ENCODE data around the gene NFX1. TPM values are rescaled to one million over a fixed set of nuclear protein-coding genes. Genes with fewer than 3 reads are reported as not detected.

NFX1 gene
- total RNA-seq, 4 donors from 2014 or later, result 32.1 to 49.4 (median 36.9) TPM

GRCh38 chr9:33272061-33272460 is 18.3 kb upstream of the NFX1 start:
- H3K9me3 ChIP-seq, result no peaks in the 10 kb centered on the region
- DNase-seq (ENCODE audit: extremely low spot score), result no peak
- no peaks in the 10 kb centered on the region for H3K27me3 ChIP-seq
- H3K27ac ChIP-seq (replicated peaks in 1 of 4), result no peak overlapping the region
- peaks cover 0 to 4% (median 0%) of the 10 kb centered on the region in 4 donors for H3K4me1 ChIP-seq
- intact Hi-C loops (cut with DNase I), result no loop called here
- H3K4me3 ChIP-seq, result no peak overlapping the region
- peaks cover 43 to 100% (median 92%) of the 10 kb centered on the region in 4 donors for H3K36me3 ChIP-seq
- WGBS, result 94% methylated on average over 1 of the region's 1 CpG
- TF ChIP-seq CTCF (IDR thresholded peaks at IDR 0.05) (no peak), EP300 (IDR thresholded peaks at IDR 0.05) (no peak), POLR2A (IDR thresholded peaks at IDR 0.05; ENCODE audit: low read depth) (no peak)

GRCh38 chr9:33273266-33273971 is 16.9 kb upstream of the NFX1 start:
- H3K36me3 ChIP-seq, result peaks cover 56 to 100% (median 93%) of the 10 kb centered on the region in 4 donors
- no peak for DNase-seq (ENCODE audit: extremely low spot score)
- intact Hi-C loops (cut with DNase I), result no loop called here
- no peaks in the 10 kb centered on the region for H3K4me1 ChIP-seq
- H3K9me3 ChIP-seq, result no peaks in the 10 kb centered on the region
- no peak overlapping the region for H3K4me3 ChIP-seq
- H3K27me3 ChIP-seq, result no peaks in the 10 kb centered on the region
- no peak overlapping the region for H3K27ac ChIP-seq (replicated peaks in 1 of 4)
- no peak for TF ChIP-seq EP300 (IDR thresholded peaks at IDR 0.05)
- 84% methylated on average over 3 of the region's 3 CpGs for WGBS

GRCh38 chr9:33273972-33274328 is 16.4 kb upstream of the NFX1 start:
- H3K4me3 ChIP-seq, result no peak overlapping the region
- H3K9me3 ChIP-seq, result no peaks in the 10 kb centered on the region
- no peak for DNase-seq (ENCODE audit: extremely low spot score)
- no peaks in the 10 kb centered on the region for H3K27me3 ChIP-seq
- H3K36me3 ChIP-seq, result peaks cover 62 to 100% (median 93%) of the 10 kb centered on the region in 4 donors
- no peaks in the 10 kb centered on the region for H3K4me1 ChIP-seq
- WGBS, result 100% methylated on average over 2 of the region's 2 CpGs
- intact Hi-C loops (cut with DNase I), result no loop called here
- no peak for TF ChIP-seq POLR2A (IDR thresholded peaks at IDR 0.05; ENCODE audit: low read depth)
- TF ChIP-seq EP300 (IDR thresholded peaks at IDR 0.05), result no peak
- TF ChIP-seq POLR2AphosphoS5 (IDR thresholded peaks at IDR 0.05), result no peak
- TF ChIP-seq CTCF (IDR thresholded peaks at IDR 0.05), result no peak
- no peak overlapping the region for H3K27ac ChIP-seq (replicated peaks in 1 of 4)

- Histone ChIP-seq H3K4me1 (no peaks in the 10 kb centered on the region), H3K9me3 (no peaks in the 10 kb centered on the region), H3K36me3 (peaks cover 77 to 100% (median 93%) of the 10 kb centered on the region in 4 donors), H3K27ac (replicated peaks in 1 of 4) (no peak overlapping the region), H3K27me3 (no peaks in the 10 kb centered on the region), H3K4me3 (no peak overlapping the region)
- intact Hi-C loops (cut with DNase I), result no loop called here
- no peak for DNase-seq (ENCODE audit: extremely low spot score)
- no peak for TF ChIP-seq POLR2AphosphoS5 (IDR thresholded peaks at IDR 0.05)
- 95% methylated on average over 4 of the region's 4 CpGs for WGBS
These were observed 12.8 kb upstream of the NFX1 start for GRCh38 chr9:33277484-33277883.

GRCh38 chr9:33285502-33285901 is 4.8 kb upstream of the NFX1 start:
- Histone ChIP-seq H3K36me3 (peaks cover 18 to 49% (median 37%) of the 10 kb centered on the region in 4 donors), H3K27ac (replicated peaks in 1 of 4) (no peak overlapping the region), H3K4me3 (no peak overlapping the region), H3K4me1 (peaks cover 16 to 23% (median 18%) of the 10 kb centered on the region in 4 donors), H3K9me3 (no peaks in the 10 kb centered on the region), H3K27me3 (no peaks in the 10 kb centered on the region)
- DNase-seq (ENCODE audit: extremely low spot score), result no peak
- intact Hi-C loops (cut with DNase I), result loop anchor here (5.0 to 10.0 kb wide), 2 partner anchors 132 to 189 kb away; partner anchors contain the start of gene NOL6
- TF ChIP-seq POLR2AphosphoS5 (IDR thresholded peaks at IDR 0.05) (no peak), CTCF (IDR thresholded peaks at IDR 0.05) (no peak), EP300 (IDR thresholded peaks at IDR 0.05) (no peak)
- 90% methylated on average over 5 of the region's 5 CpGs for WGBS

- Histone ChIP-seq H3K4me3 (no peak overlapping the region), H3K9me3 (no peaks in the 10 kb centered on the region), H3K27me3 (no peaks in the 10 kb centered on the region), H3K27ac (replicated peaks in 1 of 4) (peak overlapping the region; percentile 50 to 100 (median 99)), H3K36me3 (peaks cover 2 to 37% (median 25%) of the 10 kb centered on the region in 4 donors), H3K4me1 (peaks cover 26 to 38% (median 31%) of the 10 kb centered on the region in 4 donors)
- TF ChIP-seq POLR2A (IDR thresholded peaks at IDR 0.05; ENCODE audit: low read depth) (no peak), POLR2AphosphoS5 (IDR thresholded peaks at IDR 0.05) (peak in 1 of 2 donors; percentile 31), CTCF (IDR thresholded peaks at IDR 0.05) (peak; percentile 63 to 80 (median 76)), EP300 (IDR thresholded peaks at IDR 0.05) (no peak)
- no peak for DNase-seq (ENCODE audit: extremely low spot score)
- 59% methylated on average over 4 of the region's 4 CpGs for WGBS
- intact Hi-C loops (cut with DNase I), result loop anchor here (5.0 to 10.0 kb wide), 2 partner anchors 130 to 188 kb away; partner anchors contain the start of gene NOL6
These were observed 3.2 kb upstream of the NFX1 start for GRCh38 chr9:33287087-33287490.

Data from esophagus muscularis mucosa (tissue), 4 donors.